Neural cell (in vitro differentiated cells): ENCODE results near the gene BMAL2. TPM values are rescaled to one million over a fixed set of nuclear protein-coding genes. Genes with fewer than 3 reads are reported as not detected.

Experiments used
- H2AFZ ChIP-seq: fragments of 200-600, 300-800 bp; sonication (generic), shearing (Covaris generic); 2 replicates; pipeline ENCODE4 v1.6.0; 2014; ENCODE audit warnings: low read depth, mild to moderate bottlenecking, antibody characterized with exemption, low read length, moderate library complexity
- H3F3A ChIP-seq: fragments of 200-600 bp; shearing (Covaris generic); 2 replicates; pipeline ENCODE4 v1.6.1; 2016; ENCODE audit warnings: mild to moderate bottlenecking, moderate library complexity, mixed read lengths, antibody characterized with exemption, low read length; ENCODE audit not compliant: insufficient read depth, poor library complexity, severe bottlenecking
- H3K27ac ChIP-seq: fragments of 200-600, 300-800 bp; sonication (generic), shearing (Covaris generic); 2 replicates; pipeline ENCODE4 v1.5.1; 2014; ENCODE audit warnings: mild to moderate bottlenecking, low read length, moderate library complexity
- H3K27me3 ChIP-seq: fragments of 300-800, 200-600 bp; sonication (generic), shearing (Covaris generic); 2 replicates; pipeline ENCODE4 v1.6.0; 2014; ENCODE audit warnings: mild to moderate bottlenecking, low read depth, low read length, moderate library complexity; ENCODE audit not compliant: insufficient read depth
- H3K36me3 ChIP-seq: fragments of 300-800, 200-600 bp; sonication (generic), shearing (Covaris generic); 2 replicates; pipeline ENCODE4 v1.5.1; 2014; ENCODE audit warnings: mild to moderate bottlenecking, antibody characterized with exemption, low read length, moderate library complexity; ENCODE audit not compliant: insufficient read depth
- H3K4me2 ChIP-seq: fragments of 300-800, 200-600 bp; sonication (generic), shearing (Covaris generic); 2 replicates; pipeline ENCODE4 v1.6.0; 2014; ENCODE audit warnings: mild to moderate bottlenecking, low read length
- H3K4me3 ChIP-seq: fragments of 300-800, 200-600 bp; sonication (generic), shearing (Covaris generic); 2 replicates; pipeline ENCODE4 v1.5.1; 2014; ENCODE audit warnings: mild to moderate bottlenecking, low read length, moderate library complexity
- H3K79me2 ChIP-seq: fragments of 200-600 bp; shearing (Covaris generic); replicated peaks from 2 replicates; pipeline ENCODE4 v1.6.0; 2014; ENCODE audit warnings: mild to moderate bottlenecking, low read length, moderate library complexity; ENCODE audit not compliant: insufficient read depth
- H3K9ac ChIP-seq: fragments of 300-800, 200-600 bp; sonication (generic), shearing (Covaris generic); 2 replicates; pipeline ENCODE4 v1.6.1; 2016; ENCODE audit warnings: mild to moderate bottlenecking, low read length, mixed read lengths
- H3K9me2 ChIP-seq: fragments of 200-600 bp; shearing (Covaris generic); 2 replicates; pipeline ENCODE4 v1.6.1; 2016; ENCODE audit warnings: mild to moderate bottlenecking, low read length, mixed read lengths; ENCODE audit not compliant: insufficient read depth
- H3K9me3 ChIP-seq: fragments of 200-600, 300-800 bp; sonication (generic), shearing (Covaris generic); 2 replicates; pipeline ENCODE4 v1.6.1; 2016; ENCODE audit warnings: mild to moderate bottlenecking, mixed run types, low read length, moderate library complexity, mixed read lengths
- H4K20me1 ChIP-seq: fragments of 200-600 bp; shearing (Covaris generic); 2 replicates; pipeline ENCODE4 v1.6.1; 2016; ENCODE audit warnings: mild to moderate bottlenecking, mixed run types; ENCODE audit not compliant: insufficient read depth
- CTCF ChIP-seq: fragments of 450-650 bp; IDR thresholded peaks from 2 replicates; pipeline ENCODE4 v1.5.1; 2014; ENCODE audit warnings: antibody characterized with exemption, mild to moderate bottlenecking, moderate library complexity; ENCODE audit not compliant: poor library complexity, severe bottlenecking
- EP300 ChIP-seq: fragments of 450-650 bp; conservative IDR thresholded peaks from 2 replicates; pipeline ENCODE4 v1.6.1; 2014; ENCODE audit warnings: antibody characterized with exemption, mild to moderate bottlenecking, moderate library complexity; ENCODE audit not compliant: poor library complexity, severe bottlenecking
- EZH2 ChIP-seq: fragments of 200-600, 300-800 bp; shearing (Covaris generic), sonication (generic); IDR thresholded peaks from 2 replicates; pipeline ENCODE4 v1.6.1; 2014; ENCODE audit warnings: antibody characterized with exemption, low read length, borderline replicate concordance, mild to moderate bottlenecking; ENCODE audit not compliant: insufficient read depth, poor library complexity, severe bottlenecking
- MXI1 ChIP-seq: fragments of 450-650 bp; conservative IDR thresholded peaks from 2 replicates; pipeline ENCODE4 v1.6.1; 2014; ENCODE audit warnings: antibody characterized with exemption, mild to moderate bottlenecking; ENCODE audit not compliant: poor library complexity, severe bottlenecking
- POLR2AphosphoS5 ChIP-seq: IDR thresholded peaks from 2 replicates; pipeline ENCODE4 v1.6.1; 2012
- RAD21 ChIP-seq: fragments of 450-650 bp; conservative IDR thresholded peaks from 2 replicates; pipeline ENCODE4 v1.6.1; 2014; ENCODE audit warnings: antibody characterized with exemption, mild to moderate bottlenecking, moderate library complexity
- REST ChIP-seq: IDR thresholded peaks from 2 replicates; pipeline ENCODE4 v1.6.1; 2012; ENCODE audit warnings: borderline replicate concordance
- SMC3 ChIP-seq: fragments of 450-650 bp; conservative IDR thresholded peaks from 2 replicates; pipeline ENCODE4 v1.6.1; 2014; ENCODE audit warnings: antibody characterized with exemption, mild to moderate bottlenecking, moderate library complexity; ENCODE audit not compliant: poor library complexity
- TAF1 ChIP-seq: IDR thresholded peaks from 2 replicates; pipeline ENCODE4 v1.6.1; 2012; ENCODE audit warnings: low read depth
- polyA minus RNA-seq: library from RNA; depleted of rRNA, polyadenylated mRNA; stranded (reverse); fragments of >200 nt; gene quantifications from 2 replicates; pipeline ENCODE4 v1.2.3, GENCODE V29; 2014
- polyA plus RNA-seq: library from polyadenylated mRNA; depleted of rRNA; stranded (reverse); fragments of >200 nt; gene quantifications from 2 replicates; pipeline ENCODE4 v1.2.3, GENCODE V29; 2014

The BMAL2 gene
- 9.8 and 11.3 TPM in 2 replicates for polyA plus RNA-seq
- polyA minus RNA-seq, result 25.6 and 31.6 TPM in 2 replicates

DNA sequence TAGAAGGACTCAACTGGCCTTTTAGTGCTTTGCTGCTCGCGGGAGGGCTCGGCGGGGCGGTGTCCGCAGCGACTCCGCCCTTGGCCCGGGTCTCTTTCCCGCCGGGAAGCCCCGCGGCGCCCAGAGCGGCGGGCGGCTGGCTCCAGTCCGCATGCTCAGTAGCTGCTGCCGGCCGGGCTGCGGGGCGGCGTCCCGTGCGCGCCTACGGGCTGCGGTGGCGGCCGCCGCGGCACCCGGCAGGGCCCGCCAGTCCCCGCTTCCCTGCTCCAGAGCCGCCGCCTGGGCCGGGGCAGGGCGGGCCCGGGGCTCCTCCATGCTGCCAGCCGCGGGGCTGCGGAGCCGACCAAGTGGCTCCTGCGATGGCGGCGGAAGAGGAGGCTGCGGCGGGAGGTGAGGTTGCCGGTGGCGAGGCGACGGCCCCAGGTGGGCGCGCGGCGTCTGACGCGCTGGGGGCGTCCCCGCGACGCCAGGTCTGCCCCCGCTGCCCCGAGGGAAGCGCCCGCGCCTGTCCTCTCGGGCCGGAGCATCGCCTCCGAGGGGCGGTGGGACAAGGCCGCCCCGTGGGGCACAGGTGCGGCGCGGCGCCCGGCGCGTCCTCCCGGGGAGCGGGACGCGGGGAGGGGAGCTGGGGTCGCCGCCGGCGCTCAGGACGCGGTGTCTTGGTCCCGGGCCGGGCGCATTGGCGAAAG is at the start of gene BMAL2:
Gene BMAL2 (plus strand): TSS at position 123 of the 689 bp plus-strand sequence. CDS start 237 bp downstream, at position 360.
- peak; percentile 34 for TF ChIP-seq POLR2AphosphoS5
- TF ChIP-seq SMC3, result peak; percentile 24
- TF ChIP-seq MXI1, result peak; percentile 57
- no peak for TF ChIP-seq EP300
- no peaks in the 10 kb centered on the region for H3K36me3 ChIP-seq
- no peaks in the 10 kb centered on the region for H3F3A ChIP-seq
- peak within 1 kb of the TSS; percentile 77 for H2AFZ ChIP-seq
- H3K27ac ChIP-seq, result peak within 1 kb of the TSS; percentile 45
- H4K20me1 ChIP-seq, result no peaks in the 10 kb centered on the region
- no peaks in the 10 kb centered on the region for H3K27me3 ChIP-seq
- H3K9me3 ChIP-seq, result no peaks in the 10 kb centered on the region
- H3K9me2 ChIP-seq, result no peaks in the 10 kb centered on the region
- H3K4me2 ChIP-seq, result peak within 1 kb of the TSS; percentile 96
- H3K79me2 ChIP-seq, result peaks cover 14% of the 10 kb centered on the region
- peak within 1 kb of the TSS; percentile 91 for H3K4me3 ChIP-seq
- H3K9ac ChIP-seq, result peak within 1 kb of the TSS; percentile 65

GRCh38 chr12:27284021-27284420 is 48.6 kb upstream of the BMAL2 start:
- no peaks in the 10 kb centered on the region for H3K9me2 ChIP-seq
- no peak overlapping the region for H3K27ac ChIP-seq
- H3K9me3 ChIP-seq, result no peaks in the 10 kb centered on the region
- TF ChIP-seq POLR2AphosphoS5, result no peak
- TF ChIP-seq EP300, result no peak
- no peak for TF ChIP-seq REST
- TF ChIP-seq MXI1, result no peak
- no peak for TF ChIP-seq TAF1
- no peak for TF ChIP-seq CTCF
- no peak for TF ChIP-seq EZH2
- TF ChIP-seq SMC3, result no peak
- no peak for TF ChIP-seq RAD21
- no peaks in the 10 kb centered on the region for H3F3A ChIP-seq
- no peak overlapping the region for H3K9ac ChIP-seq
- H3K4me3 ChIP-seq, result no peak overlapping the region
- no peaks in the 10 kb centered on the region for H3K36me3 ChIP-seq
- no peak overlapping the region for H2AFZ ChIP-seq
- no peaks in the 10 kb centered on the region for H4K20me1 ChIP-seq
- H3K27me3 ChIP-seq, result no peaks in the 10 kb centered on the region
- H3K79me2 ChIP-seq, result no peaks in the 10 kb centered on the region
- no peak overlapping the region for H3K4me2 ChIP-seq
